B cell (primary cell): ENCODE measurements around the gene PTPRC. TPM values are rescaled to one million over a fixed set of nuclear protein-coding genes. Genes with fewer than 3 reads are reported as not detected.
"Not testable (repeated sequence)": the region's sequence is repeated elsewhere in the genome, so short reads cannot be mapped to it uniquely, and the experiment has no call there.

ENCODE experiments used
- ATAC-seq: fragments of 200-7000 bp; cut with Tn5 transposase; one replicate; pipeline ENCODE4 v1.10.0; 2021; ENCODE audit warnings: low read depth, mild to moderate bottlenecking, moderate number of reproducible peaks, moderate library complexity
- CTCF ChIA-PET: fragments of 350-600 bp; sonication (Branson Sonifier 250); formaldehyde crosslinking; loops from one replicate; lab custom pipeline; 2021; ENCODE audit warnings: antibody characterized with exemption, inconsistent platforms; lab: Charles Lee
- POLR2A ChIA-PET: fragments of 350-600 bp; sonication (Branson Sonifier 250); formaldehyde crosslinking; loops from one replicate; lab custom pipeline; 2021; ENCODE audit warnings: antibody characterized with exemption; lab: Charles Lee
- DNase-seq: peaks from one replicate; pipeline ENCODE4 v3.0.0; 2013
- H2AFZ ChIP-seq: 2 replicates; pipeline ENCODE4 v1.6.1; 2012; ENCODE audit warnings: mild to moderate bottlenecking, low read depth, low read length; ENCODE audit not compliant: insufficient read depth, poor library complexity, severe bottlenecking
- H3K27ac ChIP-seq, 2 donors: 1 replicate in 1 of 2; 2 replicates in 1 of 2; pipeline ENCODE4 v1.5.1; 2012 to 2013; ENCODE audit warnings: low read length in 2 of 2, mild to moderate bottlenecking in 2 of 2, moderate library complexity in 1 of 2
- H3K27me3 ChIP-seq, 4 experiments: fragments of 200-600 bp in 1 of 4; sonication (generic) in 1 of 4; replicated peaks in 1 of 4; 1 replicate in 2 of 4; 2 replicates in 2 of 4; pipeline versions ENCODE4 v1.6.1 to v1.7.0; 2013 to 2016; ENCODE audit warnings: low read length in 3 of 4, mild to moderate bottlenecking in 2 of 4, mixed read lengths in 1 of 4, moderate library complexity in 1 of 4; ENCODE audit not compliant: insufficient read depth in 4 of 4, control insufficient read depth in 3 of 4; ENCODE audit errors: control extremely low read depth in 1 of 4
- H3K36me3 ChIP-seq, 2 experiments: replicated peaks in 1 of 2; 1 replicate in 1 of 2; 2 replicates in 1 of 2; pipeline versions ENCODE4 v1.6.1 to v1.7.1; 2013; ENCODE audit warnings: low read length in 1 of 2; ENCODE audit not compliant: insufficient read depth in 2 of 2, control insufficient read depth in 1 of 2; ENCODE audit errors: control extremely low read depth in 1 of 2, extremely low read depth in 1 of 2
- H3K4me1 ChIP-seq, 2 donors: fragments of 200-600 bp in 1 of 2; sonication (generic) in 1 of 2; 1 replicate in 1 of 2; 2 replicates in 1 of 2; pipeline versions ENCODE4 v1.5.1 to v1.6.1; 2013 to 2017; ENCODE audit warnings: low read length in 2 of 2; ENCODE audit not compliant: control insufficient read depth in 2 of 2, insufficient read depth in 2 of 2
- H3K4me2 ChIP-seq: replicated peaks from 2 replicates; pipeline ENCODE3; 2012; ENCODE audit warnings: mild to moderate bottlenecking, low read depth, low read length; ENCODE audit not compliant: poor library complexity, severe bottlenecking
- H3K4me3 ChIP-seq, 5 experiments: fragments of 200-600 bp in 1 of 5; sonication (generic) in 1 of 5; 1 replicate in 3 of 5; 2 replicates in 2 of 5; pipeline versions ENCODE4 v1.5.1 to v1.7.0; 2011 to 2016; ENCODE audit warnings: low read length in 4 of 5, mild to moderate bottlenecking in 4 of 5, low read depth in 2 of 5, control low read depth in 1 of 5, moderate library complexity in 1 of 5; ENCODE audit not compliant: insufficient read depth in 1 of 5; ENCODE audit errors: control extremely low read depth in 1 of 5, extremely low read depth in 1 of 5
- H3K79me2 ChIP-seq: fragments of 200-600 bp; sonication (generic); one replicate; pipeline ENCODE4 v1.6.0; 2016; ENCODE audit warnings: low read length; ENCODE audit not compliant: control insufficient read depth, insufficient read depth
- H3K9ac ChIP-seq: fragments of 200-600 bp; sonication (generic); 2 replicates; pipeline ENCODE4 v1.6.1; 2017; ENCODE audit warnings: mild to moderate bottlenecking, low read length, moderate library complexity
- H3K9me3 ChIP-seq, 3 donors: one replicate each; pipeline versions ENCODE4 v1.6.1 to v1.7.1; 2013; ENCODE audit warnings: low read length in 2 of 3; ENCODE audit not compliant: control insufficient read depth in 2 of 3, insufficient read depth in 1 of 3; ENCODE audit errors: control extremely low read depth in 1 of 3
- H4K20me1 ChIP-seq: 2 replicates; pipeline ENCODE4 v1.6.0; 2012; ENCODE audit warnings: mild to moderate bottlenecking, low read length; ENCODE audit not compliant: insufficient read depth, control insufficient read depth, poor library complexity, severe bottlenecking
- H3K27ac Mint-ChIP-seq: one replicate; pipeline ENCODE4 v1.8.0; 2021; ENCODE audit warnings: mixed read lengths
- H3K27me3 Mint-ChIP-seq: one replicate; pipeline ENCODE4 v1.8.0; 2021; ENCODE audit warnings: mixed read lengths
- H3K4me1 Mint-ChIP-seq: one replicate; pipeline ENCODE4 v1.8.0; 2021; ENCODE audit warnings: mixed read lengths
- H3K4me3 Mint-ChIP-seq: one replicate; pipeline ENCODE4 v1.8.0; 2021; ENCODE audit warnings: mixed read lengths
- H3K9me3 Mint-ChIP-seq: one replicate; pipeline ENCODE4 v1.8.0; 2022; ENCODE audit warnings: mixed read lengths; ENCODE audit not compliant: insufficient read depth
- EZH2 ChIP-seq: IDR thresholded peaks from 2 replicates; pipeline ENCODE4 v1.6.1; 2012; ENCODE audit warnings: borderline replicate concordance, low read depth, mild to moderate bottlenecking, moderate library complexity, low read length; ENCODE audit not compliant: insufficient read depth, poor library complexity, severe bottlenecking
- WGBS: methylation state at CpG from one replicate; pipeline ENCODE4 v1.1.5; 2013; ENCODE audit warnings: missing lambda C conversion rate; ENCODE audit not compliant: insufficient coverage; 5-methylcytosine and 5-hydroxymethylcytosine counted together
- intact Hi-C: fragments of 100-400 bp; cut with micrococcal nuclease; formaldehyde crosslinking; loops from one replicate; pipeline ENCODE4 v1.10.0; 2022
- polyA plus RNA-seq: library from polyadenylated mRNA; depleted of rRNA; stranded (reverse); fragments of >200 nt; gene quantifications from 2 replicates; pipeline ENCODE4 v1.2.3, GENCODE V29; 2012
- total RNA-seq, 2 donors: library from RNA; stranded (reverse); fragments of 120-200 nt in 1 of 2; gene quantifications; 1 replicate in 1 of 2; 2 replicates in 1 of 2; pipeline versions ENCODE4 v1.2.3 to v1.2.4, GENCODE V29; 2013 to 2022
- TF ChIP-seq, protein P1 (sequence below): fragments of 200-600 bp; IDR thresholded peaks from one replicate; pipeline ENCODE4 v1.8.0; 2022; ENCODE audit warnings: antibody characterized with exemption, mild to moderate bottlenecking

PTPRC gene
- total and polyA plus RNA-seq, 2 donors (not counting 1 experiment from before 2014, with no cell fraction given), result 151 to 543 TPM

- TF ChIP-seq EZH2, result no peak
- TF ChIP-seq, protein P1, sequence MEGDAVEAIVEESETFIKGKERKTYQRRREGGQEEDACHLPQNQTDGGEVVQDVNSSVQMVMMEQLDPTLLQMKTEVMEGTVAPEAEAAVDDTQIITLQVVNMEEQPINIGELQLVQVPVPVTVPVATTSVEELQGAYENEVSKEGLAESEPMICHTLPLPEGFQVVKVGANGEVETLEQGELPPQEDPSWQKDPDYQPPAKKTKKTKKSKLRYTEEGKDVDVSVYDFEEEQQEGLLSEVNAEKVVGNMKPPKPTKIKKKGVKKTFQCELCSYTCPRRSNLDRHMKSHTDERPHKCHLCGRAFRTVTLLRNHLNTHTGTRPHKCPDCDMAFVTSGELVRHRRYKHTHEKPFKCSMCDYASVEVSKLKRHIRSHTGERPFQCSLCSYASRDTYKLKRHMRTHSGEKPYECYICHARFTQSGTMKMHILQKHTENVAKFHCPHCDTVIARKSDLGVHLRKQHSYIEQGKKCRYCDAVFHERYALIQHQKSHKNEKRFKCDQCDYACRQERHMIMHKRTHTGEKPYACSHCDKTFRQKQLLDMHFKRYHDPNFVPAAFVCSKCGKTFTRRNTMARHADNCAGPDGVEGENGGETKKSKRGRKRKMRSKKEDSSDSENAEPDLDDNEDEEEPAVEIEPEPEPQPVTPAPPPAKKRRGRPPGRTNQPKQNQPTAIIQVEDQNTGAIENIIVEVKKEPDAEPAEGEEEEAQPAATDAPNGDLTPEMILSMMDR, result no peak
- peaks cover 0 to 9% (median 0%) of the 10 kb centered on the region in 3 donors for H3K9me3 ChIP-seq
- no peak overlapping the region for H2AFZ ChIP-seq
- peak overlapping the region; percentile 99 for H3K27ac Mint-ChIP-seq
- intact Hi-C loops, result no loop called here
- peaks cover 48% of the 10 kb centered on the region for H3K79me2 ChIP-seq
- no peak overlapping the region for H3K4me3 Mint-ChIP-seq
- POLR2A ChIA-PET, result interaction anchor here (4.7 kb wide), 1 partner anchor 21 kb away, joined by 87 read pairs; no protein-coding TSS in a partner anchor
- H3K36me3 ChIP-seq, result peaks cover 0 to 7% of the 10 kb centered on the region in 2 experiments
- H3K27ac ChIP-seq, result peak overlapping the region; percentile 74 to 94
- ATAC-seq (no peak), DNase-seq (no peak)
- H3K4me1 ChIP-seq, result peaks cover 70 to 77% of the 10 kb centered on the region in 2 donors
- no peaks in the 10 kb centered on the region for H3K9me3 Mint-ChIP-seq
- H3K9ac ChIP-seq, result no peak overlapping the region
- peaks cover 82% of the 10 kb centered on the region for H3K4me1 Mint-ChIP-seq
- WGBS, result 100% methylated on average over 1 of the region's 1 CpG
- no peak overlapping the region for H3K4me3 ChIP-seq
- no peaks in the 10 kb centered on the region for H4K20me1 ChIP-seq
- H3K4me2 ChIP-seq, result peak overlapping the region; percentile 21
- CTCF ChIA-PET, result interaction anchor here (0.9 to 1.5 kb wide), 2 partner anchors 19 to 22 kb away, joined by 3 read pairs; no protein-coding TSS in a partner anchor
- H3K27me3 ChIP-seq, result no peaks in the 10 kb centered on the region
- H3K27me3 Mint-ChIP-seq, result no peaks in the 10 kb centered on the region
Measured at GRCh38 chr1:198600906-198601305, 37.9 kb upstream of the PTPRC start.

DNA sequence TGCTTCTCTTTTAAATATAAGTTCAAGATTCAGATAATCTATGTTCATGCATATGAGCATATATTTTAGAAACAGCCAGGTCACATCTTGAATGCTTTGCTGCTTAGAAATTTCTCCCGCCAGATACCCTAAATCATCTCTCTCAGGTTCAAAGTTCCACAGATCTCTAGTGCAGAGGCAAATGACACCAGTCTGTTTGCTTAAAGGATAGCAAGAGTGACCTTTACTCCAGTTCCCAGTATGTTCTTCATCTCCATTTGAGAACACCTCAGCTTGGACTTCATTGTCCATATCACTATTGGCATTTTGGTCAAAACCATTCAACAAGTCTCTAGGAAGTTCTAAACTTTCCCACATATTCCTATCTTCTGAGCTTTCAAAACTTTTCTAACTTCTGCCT, 37.5 kb upstream of the PTPRC start:
- H2AFZ ChIP-seq, DNase-seq, H3K27me3 ChIP-seq, H3K9me3 ChIP-seq, H3K27me3 Mint-ChIP-seq, H3K4me3 ChIP-seq, H3K9ac ChIP-seq, H3K36me3 ChIP-seq, intact Hi-C loops, H4K20me1 ChIP-seq, ATAC-seq, H3K9me3 Mint-ChIP-seq: not testable (repeated sequence)
- peaks cover 81% of the 10 kb centered on the region for H3K4me1 Mint-ChIP-seq
- ChIA-PET CTCF (interaction anchor here (0.9 to 1.6 kb wide), 3 partner anchors 10 to 21 kb away, joined by 3 to 6 read pairs (median 3); no protein-coding TSS in a partner anchor), POLR2A (interaction anchor here (4.7 kb wide), 1 partner anchor 20 kb away, joined by 87 read pairs; no protein-coding TSS in a partner anchor)
- Histone ChIP-seq H3K4me1 (peaks cover 66 to 74% of the 10 kb centered on the region in 2 donors), H3K79me2 (peaks cover 44% of the 10 kb centered on the region), H3K27ac (peak overlapping the region; percentile 74 to 94), H3K4me2 (peak overlapping the region; percentile 65)
- H3K4me3 Mint-ChIP-seq, result peak overlapping the region; percentile 69
- H3K27ac Mint-ChIP-seq, result peak overlapping the region; percentile 99
- WGBS, result 100% methylated on average over 1 of the region's 1 CpG
